BLaER1 treated with 17β-estradiol and CSF1 and Interleukin-3, amounts not matched to agents 10 nM and 100 nM (cell line): ENCODE results near the gene LEP.
A peak's percentile ranks its signal among the peaks of the same experiment; 100 is the strongest.

ENCODE experiments used
- H3K27ac ChIP-seq, 11 experiments: shearing (Covaris generic); formaldehyde crosslinking; 2 replicates each; pipeline ENCODE4 v1.8.1; 2022
- H3K27me3 ChIP-seq, 11 experiments: shearing (Covaris generic); formaldehyde crosslinking; 2 replicates each; pipeline ENCODE4 v1.8.1; 2022
- H3K36me3 ChIP-seq, 11 experiments: shearing (Covaris generic); formaldehyde crosslinking; 2 replicates each; pipeline ENCODE4 v1.8.1; 2022
- H3K4me1 ChIP-seq, 10 experiments: shearing (Covaris generic); formaldehyde crosslinking; 2 replicates each; pipeline ENCODE4 v1.8.1; 2022
- H3K4me2 ChIP-seq, 11 experiments: shearing (Covaris generic); formaldehyde crosslinking; 2 replicates each; pipeline ENCODE4 v1.8.1; 2022
- H3K4me3 ChIP-seq, 10 experiments: shearing (Covaris generic); formaldehyde crosslinking; 2 replicates each; pipeline ENCODE4 v1.8.1; 2022
- H3K9ac ChIP-seq, 11 experiments: shearing (Covaris generic); formaldehyde crosslinking; 2 replicates each; pipeline ENCODE4 v1.8.1; 2022
- H3K9me3 ChIP-seq, 11 experiments: shearing (Covaris generic); formaldehyde crosslinking; replicated peaks in 1 of 11; 2 replicates each; pipeline ENCODE4 v1.8.1; 2022
- H4K20me1 ChIP-seq, 11 experiments: shearing (Covaris generic); formaldehyde crosslinking; 2 replicates each; pipeline ENCODE4 v1.8.1; 2022
- Cebpa-rat ChIP-seq, 11 experiments: shearing (Covaris generic); IDR thresholded peaks; 2 replicates each; pipeline ENCODE4 v1.8.1; 2022

The LEP gene

DNA sequence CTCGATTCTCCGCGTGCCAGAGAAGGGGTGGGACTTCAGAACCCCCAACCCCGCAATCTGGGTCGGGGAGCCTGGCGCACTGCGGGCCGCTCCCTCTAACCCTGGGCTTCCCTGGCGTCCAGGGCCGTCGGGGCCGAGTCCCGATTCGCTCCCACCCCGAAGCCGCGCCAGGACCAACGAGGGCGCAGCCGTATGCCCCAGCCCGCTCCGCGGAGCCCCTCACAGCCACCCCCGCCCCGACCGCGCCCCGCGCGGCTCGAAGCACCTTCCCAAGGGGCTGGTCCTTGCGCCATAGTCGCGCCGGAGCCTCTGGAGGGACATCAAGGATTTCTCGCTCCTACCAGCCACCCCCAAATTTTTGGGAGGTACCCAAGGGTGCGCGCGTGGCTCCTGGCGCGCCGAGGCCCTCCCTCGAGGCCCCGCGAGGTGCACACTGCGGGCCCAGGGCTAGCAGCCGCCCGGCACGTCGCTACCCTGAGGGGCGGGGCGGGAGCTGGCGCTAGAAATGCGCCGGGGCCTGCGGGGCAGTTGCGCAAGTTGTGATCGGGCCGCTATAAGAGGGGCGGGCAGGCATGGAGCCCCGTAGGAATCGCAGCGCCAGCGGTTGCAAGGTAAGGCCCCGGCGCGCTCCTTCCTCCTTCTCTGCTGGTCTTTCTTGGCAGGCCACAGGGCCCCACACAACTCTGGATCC, at the start of gene LEP:
LEP (plus strand) TSS at position 583 of the 691 bp plus-strand sequence. CDS start 10,741 bp downstream, outside the sequence.
- Histone ChIP-seq H3K27me3 (no peaks in the 10 kb centered on the region), H3K36me3 (peaks cover 0 to 7% (median 0%) of the 10 kb centered on the region in 11 experiments; a peak in 3 of 22 replicates), H3K9me3 (peaks cover 39 to 48% (median 44%) of the 10 kb centered on the region in 11 experiments), H3K27ac (no peak within 1 kb of the TSS), H3K4me3 (no peak within 1 kb of the TSS; a peak in 1 of 20 replicates), H4K20me1 (no peaks in the 10 kb centered on the region), H3K4me1 (peaks cover 8 to 22% (median 19%) of the 10 kb centered on the region in 10 experiments; a peak in 16 of 20 replicates), H3K9ac (no peak within 1 kb of the TSS), H3K4me2 (no peak within 1 kb of the TSS)
- no peak for TF ChIP-seq Cebpa-rat (IDR thresholded peaks at IDR 0.05)

DNA sequence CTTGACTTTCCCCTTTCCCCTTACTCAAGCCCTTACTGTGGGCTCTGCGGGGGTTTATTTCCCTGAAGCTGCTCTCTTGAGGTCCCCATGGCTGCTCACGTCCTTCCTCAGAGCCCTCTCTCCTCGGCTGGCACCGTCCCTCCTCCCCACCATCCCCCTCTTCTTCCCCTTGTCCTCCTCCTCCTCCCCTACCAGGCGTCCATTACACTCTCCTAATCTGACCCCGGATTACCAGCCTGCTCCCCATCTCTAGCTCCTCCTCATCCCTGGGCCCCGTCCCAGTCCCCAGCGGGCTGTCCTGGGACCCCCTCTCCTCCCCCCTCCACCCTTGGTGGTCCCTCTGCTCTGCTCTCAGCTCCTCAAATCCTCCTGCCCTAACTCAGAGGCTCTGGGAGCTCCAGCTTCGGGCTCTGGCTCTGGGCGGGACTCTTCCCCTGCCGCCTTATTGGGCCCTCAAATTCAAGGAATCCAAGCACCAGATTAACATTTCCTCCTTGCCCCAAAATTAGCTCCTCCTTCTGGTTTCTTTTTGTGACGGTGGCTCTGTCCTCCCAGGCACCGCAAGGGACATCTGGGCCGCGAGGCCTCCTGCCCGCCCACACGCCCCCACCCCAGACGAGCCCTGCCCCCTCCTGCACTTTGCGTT, 48.5 kb upstream of the LEP start:
- H3K4me3 ChIP-seq, result no peak overlapping the region; a peak in 1 of 20 replicates
- peak overlapping the region in 3 of 11 experiments; percentile 12 to 21 (median 15); a peak in 3 of 22 replicates for H3K27ac ChIP-seq
- H3K4me1 ChIP-seq, result peaks cover 31 to 51% (median 47%) of the 10 kb centered on the region in 10 experiments
- peaks cover 35 to 65% (median 43%) of the 10 kb centered on the region in 11 experiments for H3K9me3 ChIP-seq
- H4K20me1 ChIP-seq, result no peaks in the 10 kb centered on the region
- no peak for TF ChIP-seq Cebpa-rat (IDR thresholded peaks at IDR 0.05)
- peaks cover 0 to 7% (median 0%) of the 10 kb centered on the region in 11 experiments; a peak in 1 of 22 replicates for H3K36me3 ChIP-seq
- no peak overlapping the region for H3K9ac ChIP-seq
- H3K4me2 ChIP-seq, result peak overlapping the region in 6 of 11 experiments; percentile 24 to 50 (median 32); a peak in 10 of 22 replicates
- H3K27me3 ChIP-seq, result no peaks in the 10 kb centered on the region

DNA sequence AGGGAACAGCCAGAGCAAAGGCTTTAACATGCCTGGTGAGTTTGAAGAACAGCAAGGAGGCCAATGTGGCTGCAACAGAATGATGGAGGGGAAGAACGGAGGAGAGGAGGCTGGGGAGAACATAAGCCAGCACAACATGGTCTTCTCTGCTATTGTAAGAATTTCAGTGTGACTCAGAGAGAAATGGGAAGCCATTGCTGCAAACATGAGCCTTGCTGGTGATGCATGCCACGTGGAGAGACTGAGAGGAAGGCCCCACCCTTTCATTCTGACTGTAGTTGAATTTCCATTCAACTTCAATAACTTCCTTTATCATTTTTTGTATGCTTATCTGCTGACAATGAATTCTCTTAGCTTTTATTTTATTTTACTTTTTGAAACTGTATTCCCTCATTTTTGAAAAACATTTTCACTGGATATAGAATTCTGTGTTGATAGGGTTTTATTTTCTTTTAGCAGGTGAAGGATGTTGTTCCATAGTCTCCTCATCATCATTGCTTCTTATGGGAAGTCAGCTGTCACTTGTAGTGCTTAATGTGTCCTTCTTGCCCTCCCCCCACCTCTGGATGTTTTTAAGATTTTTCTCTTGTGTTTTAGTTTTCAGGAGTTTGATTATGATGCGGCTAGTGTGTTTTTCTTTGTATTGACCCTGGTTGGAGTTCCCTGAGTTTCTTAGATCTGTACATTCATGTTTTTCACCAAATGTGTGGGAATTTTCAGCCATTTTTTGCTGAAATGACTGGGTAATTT, 46.4 kb upstream of the LEP start:
- Histone ChIP-seq H4K20me1 (no peaks in the 10 kb centered on the region), H3K36me3 (peaks cover 0 to 7% (median 0%) of the 10 kb centered on the region in 11 experiments; a peak in 1 of 22 replicates), H3K4me2 (no peak overlapping the region), H3K4me1 (peaks cover 19 to 42% (median 37%) of the 10 kb centered on the region in 10 experiments), H3K27ac (no peak overlapping the region), H3K4me3 (no peak overlapping the region), H3K9ac (no peak overlapping the region), H3K27me3 (no peaks in the 10 kb centered on the region), H3K9me3 (peaks cover 35 to 65% (median 43%) of the 10 kb centered on the region in 11 experiments)
- TF ChIP-seq Cebpa-rat (IDR thresholded peaks at IDR 0.05), result no peak

DNA sequence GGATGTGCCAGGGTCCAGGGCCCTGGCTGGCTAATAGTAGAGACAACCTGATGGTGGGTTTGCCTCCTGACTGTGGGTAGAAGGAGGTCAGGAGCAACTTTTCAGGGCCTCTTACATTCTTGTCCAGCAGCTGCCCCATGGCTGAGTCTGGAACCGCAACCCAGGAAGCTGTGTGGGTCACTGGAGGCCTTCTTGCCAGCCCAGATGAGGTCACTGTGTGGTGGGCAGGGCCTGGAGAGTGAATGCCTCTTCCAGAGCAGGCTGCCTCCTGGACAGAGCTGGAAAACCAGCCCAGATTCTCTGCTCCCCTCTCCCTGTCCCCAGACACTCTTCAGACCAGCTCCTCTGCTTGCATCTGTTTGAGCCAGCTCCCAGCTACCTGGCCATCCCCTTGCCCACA, 43.5 kb upstream of the LEP start:
- Histone ChIP-seq H3K9me3 (peaks cover 30 to 51% (median 37%) of the 10 kb centered on the region in 11 experiments), H3K27me3 (peaks cover 20 to 28% (median 23%) of the 10 kb centered on the region in 11 experiments), H3K9ac (no peak overlapping the region), H3K36me3 (peaks cover 0 to 7% (median 0%) of the 10 kb centered on the region in 11 experiments; a peak in 1 of 22 replicates), H3K27ac (no peak overlapping the region), H3K4me2 (peak overlapping the region in 4 of 11 experiments; percentile 10 to 43 (median 32); a peak in 6 of 22 replicates), H3K4me1 (peaks cover 0 to 16% (median 10%) of the 10 kb centered on the region in 10 experiments; a peak in 15 of 20 replicates), H4K20me1 (no peaks in the 10 kb centered on the region), H3K4me3 (no peak overlapping the region)
- TF ChIP-seq Cebpa-rat (IDR thresholded peaks at IDR 0.05), result no peak

- Histone ChIP-seq H3K36me3 (peaks cover 0 to 7% (median 0%) of the 10 kb centered on the region in 11 experiments; a peak in 1 of 22 replicates), H3K9me3 (peaks cover 28 to 46% (median 34%) of the 10 kb centered on the region in 11 experiments), H3K4me1 (peaks cover 0 to 16% (median 7%) of the 10 kb centered on the region in 10 experiments; a peak in 11 of 20 replicates), H3K27me3 (peaks cover 20 to 33% (median 28%) of the 10 kb centered on the region in 11 experiments), H3K4me3 (no peak overlapping the region), H3K27ac (no peak overlapping the region), H4K20me1 (no peaks in the 10 kb centered on the region), H3K4me2 (peak overlapping the region in 7 of 11 experiments; percentile 4 to 43 (median 28); a peak in 9 of 22 replicates), H3K9ac (no peak overlapping the region)
- TF ChIP-seq Cebpa-rat (IDR thresholded peaks at IDR 0.05), result no peak
Observed at GRCh38 chr7:128197989-128198580, 43.0 kb upstream of the LEP start.

- Histone ChIP-seq H3K36me3 (0 out of 22 replicates have a peak, but pooled peaks cover 0 to 7% (median 0%) of the 10 kb centered on the region in 11 experiments), H3K4me3 (no peak overlapping the region), H3K9ac (no peak overlapping the region), H3K27ac (no peak overlapping the region), H3K4me2 (no peak overlapping the region), H3K9me3 (peaks cover 9 to 26% (median 16%) of the 10 kb centered on the region in 11 experiments), H4K20me1 (no peaks in the 10 kb centered on the region), H3K27me3 (peaks cover 20 to 36% (median 28%) of the 10 kb centered on the region in 11 experiments), H3K4me1 (peaks cover 0 to 16% (median 7%) of the 10 kb centered on the region in 10 experiments; a peak in 11 of 20 replicates)
- no peak for TF ChIP-seq Cebpa-rat (IDR thresholded peaks at IDR 0.05)
Observed at GRCh38 chr7:128200376-128200775, 40.7 kb upstream of the LEP start.

- H3K27me3 ChIP-seq, result peaks cover 20 to 36% (median 28%) of the 10 kb centered on the region in 11 experiments
- no peaks in the 10 kb centered on the region for H4K20me1 ChIP-seq
- H3K4me2 ChIP-seq, result no peak overlapping the region
- 0 out of 22 replicates have a peak, but pooled peaks cover 0 to 3% (median 0%) of the 10 kb centered on the region in 11 experiments for H3K36me3 ChIP-seq
- H3K27ac ChIP-seq, result no peak overlapping the region
- peaks cover 0 to 16% (median 7%) of the 10 kb centered on the region in 10 experiments; a peak in 11 of 20 replicates for H3K4me1 ChIP-seq
- H3K9me3 ChIP-seq, result peaks cover 1 to 18% (median 8%) of the 10 kb centered on the region in 11 experiments; a peak in 18 of 22 replicates
- no peak overlapping the region for H3K9ac ChIP-seq
- no peak overlapping the region for H3K4me3 ChIP-seq
- TF ChIP-seq Cebpa-rat (IDR thresholded peaks at IDR 0.05), result no peak
Observed at GRCh38 chr7:128201067-128201689, 39.9 kb upstream of the LEP start.

- Histone ChIP-seq H3K4me1 (peaks cover 0 to 16% (median 7%) of the 10 kb centered on the region in 10 experiments; a peak in 11 of 20 replicates), H3K27ac (no peak overlapping the region), H4K20me1 (no peaks in the 10 kb centered on the region), H3K9ac (no peak overlapping the region), H3K36me3 (no peaks in the 10 kb centered on the region), H3K4me2 (no peak overlapping the region), H3K27me3 (peaks cover 20 to 36% (median 28%) of the 10 kb centered on the region in 11 experiments), H3K4me3 (no peak overlapping the region), H3K9me3 (peaks cover 0 to 13% (median 3%) of the 10 kb centered on the region in 11 experiments; a peak in 7 of 22 replicates)
- TF ChIP-seq Cebpa-rat (IDR thresholded peaks at IDR 0.05), result no peak
Observed at GRCh38 chr7:128201690-128202085, 39.4 kb upstream of the LEP start.
